GM03348 (cell line): Measurements from ENCODE around the gene SRSF11.

ENCODE experiments used
- DNase-seq: peaks from one replicate; pipeline ENCODE4 v3.0.0; 2012; ENCODE audit warnings: low spot score

Gene SRSF11

GRCh38 chr1:70222716-70223235, 1.6 kb downstream of the SRSF11 start:
- no peak for DNase-seq

GRCh38 chr1:70224954-70225353, 3.8 kb downstream of the SRSF11 start:
- no peak for DNase-seq

GRCh38 chr1:70227439-70227838, 6.3 kb downstream of the SRSF11 start:
- no peak for DNase-seq

GRCh38 chr1:70228670-70229069, 7.5 kb downstream of the SRSF11 start:
- no peak for DNase-seq

GRCh38 chr1:70231475-70231874, 10.3 kb downstream of the SRSF11 start:
- DNase-seq: no peak

- no peak for DNase-seq
These were observed 13.6 kb downstream of the SRSF11 start for GRCh38 chr1:70234733-70235132.

- no peak for DNase-seq
These were observed 18.8 kb downstream of the SRSF11 start for GRCh38 chr1:70239940-70240339.

GRCh38 chr1:70247122-70247521, 25.9 kb downstream of the SRSF11 start:
- no peak for DNase-seq

- no peak for DNase-seq
These were observed 26.6 kb downstream of the SRSF11 start for GRCh38 chr1:70247768-70248167.

- DNase-seq: no peak
These were observed 27.5 kb downstream of the SRSF11 start for GRCh38 chr1:70248729-70249128.

GRCh38 chr1:70256664-70257063, 35.5 kb downstream of the SRSF11 start:
- no peak for DNase-seq

GRCh38 chr1:70264839-70265238, 43.7 kb downstream of the SRSF11 start:
- DNase-seq: no peak

- DNase-seq: no peak
These were observed 44.8 kb downstream of the SRSF11 start for GRCh38 chr1:70265946-70266345.

GRCh38 chr1:70277875-70278274, 56.7 kb downstream of the SRSF11 start:
- no peak for DNase-seq

GRCh38 chr1:70278710-70279109, 57.5 kb downstream of the SRSF11 start:
- no peak for DNase-seq

GRCh38 chr1:70284366-70284765, 63.2 kb downstream of the SRSF11 start:
- no peak for DNase-seq

GRCh38 chr1:70286453-70286852, 65.3 kb downstream of the SRSF11 start:
- DNase-seq: no peak

- DNase-seq: no peak
These were observed 67.0 kb downstream of the SRSF11 start for GRCh38 chr1:70288166-70288565.

- no peak for DNase-seq
These were observed 69.0 kb downstream of the SRSF11 start for GRCh38 chr1:70290218-70290617.

- DNase-seq: no peak
These were observed 72.1 kb downstream of the SRSF11 start for GRCh38 chr1:70293186-70293843.

GRCh38 chr1:70295749-70296148, 74.6 kb downstream of the SRSF11 start:
- no peak for DNase-seq

GRCh38 chr1:70299472-70299871, 78.3 kb downstream of the SRSF11 start:
- no peak for DNase-seq
